Measurements from ENCODE around the gene SDF2L1. TPM values are rescaled to one million over a fixed set of nuclear protein-coding genes. Genes with fewer than 3 reads are reported as not detected.

The SDF2L1 gene
- total RNA-seq, 4 donors from 2014 or later = 1.8 to 22.4 (median 11.3) TPM

DNA sequence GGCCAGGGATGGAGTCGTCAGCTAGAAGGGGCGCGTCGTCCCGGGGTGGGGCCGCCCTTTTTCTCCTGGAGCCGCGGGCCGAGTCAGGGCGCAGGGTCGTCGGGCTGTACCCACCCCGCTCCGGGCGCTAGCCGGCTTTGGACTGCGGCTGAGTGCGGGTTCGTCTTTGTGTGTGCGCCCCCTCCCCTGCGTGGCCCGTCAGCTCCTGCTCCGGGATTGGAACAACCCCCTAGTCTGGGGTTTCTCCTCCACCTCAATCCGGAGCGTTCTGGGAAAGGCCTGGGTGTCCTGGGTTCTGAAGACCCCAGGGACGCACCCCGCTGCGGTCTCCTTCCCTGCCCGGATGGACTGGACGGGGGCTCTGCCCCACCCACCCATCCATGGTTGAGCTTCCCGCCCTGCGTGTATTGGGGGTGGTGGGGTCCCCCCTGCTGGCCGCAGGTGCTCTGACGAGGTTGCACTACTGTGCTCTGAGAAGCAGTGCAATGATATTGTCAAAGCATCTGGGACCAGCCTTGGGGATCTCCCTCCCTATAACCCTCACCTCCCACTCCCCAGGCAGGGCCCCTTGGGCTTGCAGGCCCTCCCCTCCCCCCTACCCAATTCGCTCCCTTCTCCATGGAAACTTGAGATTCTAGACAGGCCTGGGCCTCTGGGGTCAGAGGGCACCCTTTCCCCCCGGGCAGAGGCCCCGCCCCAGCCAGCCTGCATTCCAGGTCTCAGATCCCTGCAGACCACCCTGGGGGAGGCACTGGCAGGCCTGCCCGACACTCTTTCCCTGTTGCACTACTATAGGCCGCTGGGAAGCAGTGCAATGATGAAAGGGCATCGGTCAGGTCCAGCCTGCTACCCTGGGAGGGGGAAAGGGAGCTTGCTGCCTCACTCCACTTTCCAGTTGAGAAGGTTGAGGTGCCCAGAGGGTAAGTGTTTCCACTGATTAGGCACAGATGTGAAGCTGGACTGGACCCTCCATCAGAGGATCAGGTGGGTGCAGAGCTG, 10.7 kb downstream of the SDF2L1 start:
- no peak for TF ChIP-seq POLR2A (IDR thresholded peaks at IDR 0.05)
- TF ChIP-seq, protein P1, sequence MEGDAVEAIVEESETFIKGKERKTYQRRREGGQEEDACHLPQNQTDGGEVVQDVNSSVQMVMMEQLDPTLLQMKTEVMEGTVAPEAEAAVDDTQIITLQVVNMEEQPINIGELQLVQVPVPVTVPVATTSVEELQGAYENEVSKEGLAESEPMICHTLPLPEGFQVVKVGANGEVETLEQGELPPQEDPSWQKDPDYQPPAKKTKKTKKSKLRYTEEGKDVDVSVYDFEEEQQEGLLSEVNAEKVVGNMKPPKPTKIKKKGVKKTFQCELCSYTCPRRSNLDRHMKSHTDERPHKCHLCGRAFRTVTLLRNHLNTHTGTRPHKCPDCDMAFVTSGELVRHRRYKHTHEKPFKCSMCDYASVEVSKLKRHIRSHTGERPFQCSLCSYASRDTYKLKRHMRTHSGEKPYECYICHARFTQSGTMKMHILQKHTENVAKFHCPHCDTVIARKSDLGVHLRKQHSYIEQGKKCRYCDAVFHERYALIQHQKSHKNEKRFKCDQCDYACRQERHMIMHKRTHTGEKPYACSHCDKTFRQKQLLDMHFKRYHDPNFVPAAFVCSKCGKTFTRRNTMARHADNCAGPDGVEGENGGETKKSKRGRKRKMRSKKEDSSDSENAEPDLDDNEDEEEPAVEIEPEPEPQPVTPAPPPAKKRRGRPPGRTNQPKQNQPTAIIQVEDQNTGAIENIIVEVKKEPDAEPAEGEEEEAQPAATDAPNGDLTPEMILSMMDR (IDR thresholded peaks at IDR 0.05) = no peak
- H3K27me3 ChIP-seq = peaks cover 0 to 5% of the 10 kb centered on the region in 2 donors
- H3K4me1 ChIP-seq = peaks cover 0 to 7% of the 10 kb centered on the region in 2 donors
- no peak for DNase-seq
- intact Hi-C loops (cut with DNase I; ENCODE audit: low total_unique reads) = no loop called here
- no peaks in the 10 kb centered on the region for H3K9me3 ChIP-seq
- no peaks in the 10 kb centered on the region for H3K36me3 ChIP-seq
- no peak overlapping the region for H3K27ac ChIP-seq
- peak overlapping the region; percentile 44 to 46 for H3K4me3 ChIP-seq

GRCh38 chr22:21657020-21657359, 14.9 kb downstream of the SDF2L1 start:
- H3K9me3 ChIP-seq = no peaks in the 10 kb centered on the region
- intact Hi-C loops (cut with DNase I; ENCODE audit: low total_unique reads) = no loop called here
- DNase-seq = no peak
- peaks cover 0 to 8% of the 10 kb centered on the region in 2 donors for H3K27me3 ChIP-seq
- no peaks in the 10 kb centered on the region for H3K4me1 ChIP-seq
- H3K27ac ChIP-seq = no peak overlapping the region
- H3K4me3 ChIP-seq = no peak overlapping the region
- H3K36me3 ChIP-seq = no peaks in the 10 kb centered on the region
- TF ChIP-seq, protein P1 (IDR thresholded peaks at IDR 0.05) = no peak
- TF ChIP-seq POLR2A (IDR thresholded peaks at IDR 0.05) = no peak

DNA sequence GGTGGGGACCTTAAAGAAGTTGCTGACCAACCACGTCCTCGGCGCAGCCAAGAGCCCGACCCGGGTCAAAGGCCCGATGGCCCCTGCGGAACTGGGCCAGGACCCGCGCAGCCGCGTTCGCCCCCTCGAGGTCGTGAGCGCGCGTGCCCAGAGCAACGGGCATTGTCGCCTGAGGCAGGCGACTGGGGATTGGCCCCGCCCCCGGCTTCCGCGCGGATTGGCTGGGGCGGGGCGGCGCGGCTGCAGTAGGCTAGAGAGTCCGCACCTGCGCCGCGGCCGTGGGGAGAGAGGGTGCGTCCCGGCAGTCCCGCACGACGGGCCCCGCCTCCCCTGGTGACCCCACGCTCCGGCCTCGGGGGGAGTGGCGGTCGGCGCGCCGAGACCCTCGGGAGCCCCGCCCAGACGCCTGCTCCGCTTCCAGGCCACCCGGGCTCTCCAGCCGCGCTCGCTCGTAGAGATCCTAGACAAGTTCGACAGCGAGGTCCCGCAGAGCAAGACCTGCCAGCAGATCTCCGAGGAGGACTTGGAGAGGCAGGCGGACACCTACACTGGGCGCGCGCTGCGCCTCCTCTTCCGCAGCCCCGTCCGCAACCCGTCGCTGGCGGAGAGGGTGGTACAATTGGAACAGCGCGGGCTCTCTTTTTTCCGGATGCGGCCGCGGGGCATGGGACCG, 15.4 kb downstream of the SDF2L1 start:
- no peak for DNase-seq
- H3K4me1 ChIP-seq = no peaks in the 10 kb centered on the region
- no peaks in the 10 kb centered on the region for H3K9me3 ChIP-seq
- H3K27me3 ChIP-seq = peaks cover 0 to 8% of the 10 kb centered on the region in 2 donors
- H3K36me3 ChIP-seq = no peaks in the 10 kb centered on the region
- peak overlapping the region; percentile 23 to 24 for H3K4me3 ChIP-seq
- H3K27ac ChIP-seq = no peak overlapping the region
- TF ChIP-seq, protein P1 (IDR thresholded peaks at IDR 0.05) = no peak
- peak in 1 of 2 donors; percentile 16 for TF ChIP-seq POLR2A (IDR thresholded peaks at IDR 0.05)
- intact Hi-C loops (cut with DNase I; ENCODE audit: low total_unique reads) = no loop called here

DNA sequence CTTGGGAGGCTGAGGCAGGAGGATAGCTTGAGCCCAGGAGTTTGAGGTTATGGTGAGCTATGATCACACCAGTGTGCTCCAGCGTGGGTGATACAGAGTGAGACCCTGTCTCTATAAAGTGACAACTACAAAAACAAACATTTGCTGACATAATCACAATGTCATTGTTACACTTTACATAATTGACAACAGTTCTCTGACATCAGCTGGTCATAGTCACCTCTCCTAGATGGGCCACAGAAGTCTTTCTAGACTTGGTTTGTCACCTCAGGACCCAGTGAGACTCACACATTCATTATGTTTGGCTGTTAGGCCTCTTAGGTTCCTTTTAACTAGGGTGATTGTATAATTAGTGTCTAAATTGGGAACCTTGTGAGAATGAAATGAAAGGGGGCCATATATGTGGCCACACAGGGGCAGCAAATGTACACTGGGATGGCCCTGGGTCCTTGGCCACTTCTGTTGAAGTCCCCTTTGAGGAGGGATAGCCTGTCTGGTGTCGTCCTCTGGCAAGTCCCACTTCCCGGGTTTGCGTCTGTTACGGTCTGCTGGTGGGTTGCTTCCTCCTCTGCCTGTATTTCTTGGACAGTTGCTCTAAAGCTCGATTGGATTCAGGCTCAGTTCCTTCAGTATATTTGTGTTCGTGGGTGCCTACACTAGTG, 17.9 kb downstream of the SDF2L1 start:
- no peaks in the 10 kb centered on the region for H3K36me3 ChIP-seq
- no peak for TF ChIP-seq POLR2A (IDR thresholded peaks at IDR 0.05)
- TF ChIP-seq, protein P1 (IDR thresholded peaks at IDR 0.05) = no peak
- H3K4me1 ChIP-seq = no peaks in the 10 kb centered on the region
- no peak overlapping the region for H3K27ac ChIP-seq
- peaks cover 0 to 8% of the 10 kb centered on the region in 2 donors for H3K27me3 ChIP-seq
- no peaks in the 10 kb centered on the region for H3K9me3 ChIP-seq
- no peak overlapping the region for H3K4me3 ChIP-seq
- intact Hi-C loops (cut with DNase I; ENCODE audit: low total_unique reads) = no loop called here
- no peak for DNase-seq

Measured in uterus (tissue), 4 donors.